ENCODE measurements around the gene SMARCAL1.

DNA sequence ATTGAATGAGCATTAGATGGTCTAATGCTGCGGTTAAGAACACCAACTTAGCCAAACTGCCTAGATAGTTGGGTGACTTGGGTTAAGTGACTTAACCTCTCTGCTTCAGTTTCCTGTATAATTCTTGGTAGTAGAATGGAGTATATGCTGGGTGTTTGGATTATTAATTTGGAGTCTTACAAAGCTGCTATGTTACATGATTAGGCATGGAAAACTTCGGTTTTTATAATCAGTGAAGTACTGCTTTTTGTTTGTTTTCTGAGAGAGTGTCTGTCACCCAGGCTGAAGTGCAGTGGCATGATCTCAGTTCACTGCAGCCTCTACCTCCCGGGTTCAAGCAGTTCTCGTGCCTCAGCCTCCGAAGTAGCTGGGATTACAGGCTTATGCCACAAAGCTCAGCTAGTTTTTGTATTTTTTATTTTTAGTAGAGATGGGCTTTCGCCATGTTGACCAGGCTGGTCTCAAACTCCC, 90.9 kb downstream of the SMARCAL1 start:
- TF ChIP-seq ZNF354C (tag by site-specific recombination; IDR thresholded peaks at IDR 0.05; ENCODE audit: borderline replicate concordance, low read depth) (no peak), ZNF529 (tag by site-specific recombination; IDR thresholded peaks at IDR 0.05; ENCODE audit: insufficient replicate concordance) (no peak), ZNF747 (tag by site-specific recombination; IDR thresholded peaks at IDR 0.05) (no peak), ZNF114 (tag by site-specific recombination; IDR thresholded peaks at IDR 0.05) (no peak), ZNF544 (tag by site-specific recombination; IDR thresholded peaks at IDR 0.05) (no peak), YY1 (tag by site-specific recombination; IDR thresholded peaks at IDR 0.05) (no peak), ZNF777 (tag by site-specific recombination; IDR thresholded peaks at IDR 0.05; ENCODE audit: borderline replicate concordance) (no peak), ZNF24 (tag by site-specific recombination; IDR thresholded peaks at IDR 0.05) (no peak), IKZF3 (tag by site-specific recombination; IDR thresholded peaks at IDR 0.05) (no peak), ZBTB8A (tag by site-specific recombination; IDR thresholded peaks at IDR 0.05) (no peak), ZFP37 (tag by site-specific recombination; IDR thresholded peaks at IDR 0.05) (no peak), PRDM6 (tag by site-specific recombination; IDR thresholded peaks at IDR 0.05) (no peak)
- TF ChIP-seq, protein P1, sequence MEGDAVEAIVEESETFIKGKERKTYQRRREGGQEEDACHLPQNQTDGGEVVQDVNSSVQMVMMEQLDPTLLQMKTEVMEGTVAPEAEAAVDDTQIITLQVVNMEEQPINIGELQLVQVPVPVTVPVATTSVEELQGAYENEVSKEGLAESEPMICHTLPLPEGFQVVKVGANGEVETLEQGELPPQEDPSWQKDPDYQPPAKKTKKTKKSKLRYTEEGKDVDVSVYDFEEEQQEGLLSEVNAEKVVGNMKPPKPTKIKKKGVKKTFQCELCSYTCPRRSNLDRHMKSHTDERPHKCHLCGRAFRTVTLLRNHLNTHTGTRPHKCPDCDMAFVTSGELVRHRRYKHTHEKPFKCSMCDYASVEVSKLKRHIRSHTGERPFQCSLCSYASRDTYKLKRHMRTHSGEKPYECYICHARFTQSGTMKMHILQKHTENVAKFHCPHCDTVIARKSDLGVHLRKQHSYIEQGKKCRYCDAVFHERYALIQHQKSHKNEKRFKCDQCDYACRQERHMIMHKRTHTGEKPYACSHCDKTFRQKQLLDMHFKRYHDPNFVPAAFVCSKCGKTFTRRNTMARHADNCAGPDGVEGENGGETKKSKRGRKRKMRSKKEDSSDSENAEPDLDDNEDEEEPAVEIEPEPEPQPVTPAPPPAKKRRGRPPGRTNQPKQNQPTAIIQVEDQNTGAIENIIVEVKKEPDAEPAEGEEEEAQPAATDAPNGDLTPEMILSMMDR (tag by site-specific recombination; IDR thresholded peaks at IDR 0.05) = no peak
- TF ChIP-seq, protein P2, sequence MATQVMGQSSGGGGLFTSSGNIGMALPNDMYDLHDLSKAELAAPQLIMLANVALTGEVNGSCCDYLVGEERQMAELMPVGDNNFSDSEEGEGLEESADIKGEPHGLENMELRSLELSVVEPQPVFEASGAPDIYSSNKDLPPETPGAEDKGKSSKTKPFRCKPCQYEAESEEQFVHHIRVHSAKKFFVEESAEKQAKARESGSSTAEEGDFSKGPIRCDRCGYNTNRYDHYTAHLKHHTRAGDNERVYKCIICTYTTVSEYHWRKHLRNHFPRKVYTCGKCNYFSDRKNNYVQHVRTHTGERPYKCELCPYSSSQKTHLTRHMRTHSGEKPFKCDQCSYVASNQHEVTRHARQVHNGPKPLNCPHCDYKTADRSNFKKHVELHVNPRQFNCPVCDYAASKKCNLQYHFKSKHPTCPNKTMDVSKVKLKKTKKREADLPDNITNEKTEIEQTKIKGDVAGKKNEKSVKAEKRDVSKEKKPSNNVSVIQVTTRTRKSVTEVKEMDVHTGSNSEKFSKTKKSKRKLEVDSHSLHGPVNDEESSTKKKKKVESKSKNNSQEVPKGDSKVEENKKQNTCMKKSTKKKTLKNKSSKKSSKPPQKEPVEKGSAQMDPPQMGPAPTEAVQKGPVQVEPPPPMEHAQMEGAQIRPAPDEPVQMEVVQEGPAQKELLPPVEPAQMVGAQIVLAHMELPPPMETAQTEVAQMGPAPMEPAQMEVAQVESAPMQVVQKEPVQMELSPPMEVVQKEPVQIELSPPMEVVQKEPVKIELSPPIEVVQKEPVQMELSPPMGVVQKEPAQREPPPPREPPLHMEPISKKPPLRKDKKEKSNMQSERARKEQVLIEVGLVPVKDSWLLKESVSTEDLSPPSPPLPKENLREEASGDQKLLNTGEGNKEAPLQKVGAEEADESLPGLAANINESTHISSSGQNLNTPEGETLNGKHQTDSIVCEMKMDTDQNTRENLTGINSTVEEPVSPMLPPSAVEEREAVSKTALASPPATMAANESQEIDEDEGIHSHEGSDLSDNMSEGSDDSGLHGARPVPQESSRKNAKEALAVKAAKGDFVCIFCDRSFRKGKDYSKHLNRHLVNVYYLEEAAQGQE (tag by site-specific recombination; IDR thresholded peaks at IDR 0.05) = no peak

Data from HEK293 (cell line).